ENCODE results near the gene RAET1G. TPM values are rescaled to one million over a fixed set of nuclear protein-coding genes. Genes with fewer than 3 reads are reported as not detected.

The RAET1G gene
- total RNA-seq, 1 experiment from 2014 or later: 0.45 TPM

GRCh38 chr6:149964308-149965193 lies 41.6 kb upstream of the RAET1G start:
- Histone ChIP-seq H3K27me3 (replicated peaks; ENCODE audit: insufficient read depth, low read depth, low read length, poor library complexity) (peaks cover 18% of the 10 kb centered on the region), H3K9me3 (ENCODE audit: low read depth, low read length, poor library complexity, severe bottlenecking) (no peaks in the 10 kb centered on the region), H3K4me1 (ENCODE audit: insufficient read depth, low read length, poor library complexity, severe bottlenecking) (peaks cover 7% of the 10 kb centered on the region), H3K4me3 (ENCODE audit: low read depth, low read length, poor library complexity, severe bottlenecking) (peak overlapping the region; percentile 56), H3K36me3 (ENCODE audit: insufficient read depth, low read length, poor library complexity, severe bottlenecking) (no peaks in the 10 kb centered on the region), H3K27ac (ENCODE audit: low read depth, low read length, poor library complexity, severe bottlenecking) (no peak overlapping the region)
- DNase-seq (ENCODE audit: low spot score): peak; percentile 14
- TF ChIP-seq CTCF (conservative IDR thresholded peaks at IDR 0.05; ENCODE audit: low read depth, low read length): no peak
- TF ChIP-seq EZH2 (IDR thresholded peaks at IDR 0.05; ENCODE audit: borderline replicate concordance, low read depth, low read length, poor library complexity, severe bottlenecking): peak; percentile 55
- CTCF ChIA-PET: no interaction called here
- POLR2A ChIA-PET (ENCODE audit: low non-redundant PET): no interaction called here
- intact Hi-C loops (cut with micrococcal nuclease; ENCODE audit: unreplicated experiment): no loop called here
- BruUV-seq (replicated peaks): no TSS peak

GRCh38 chr6:149963462-149964307 lies 40.8 kb upstream of the RAET1G start, which contains the start of gene ULBP1:
TSS of gene ULBP1 (plus strand) at chr6:149963943. CDS start at chr6:149964050, 107 bp downstream.
- no TSS peak for BruUV-seq (replicated peaks)
- peak within 1 kb of the TSS; percentile 87 for H3K27ac ChIP-seq (ENCODE audit: low read depth, low read length, poor library complexity, severe bottlenecking)
- intact Hi-C loops (cut with micrococcal nuclease; ENCODE audit: unreplicated experiment): no loop called here
- no peaks in the 10 kb centered on the region for H3K36me3 ChIP-seq (ENCODE audit: insufficient read depth, low read length, poor library complexity, severe bottlenecking)
- H3K27me3 ChIP-seq (replicated peaks; ENCODE audit: insufficient read depth, low read depth, low read length, poor library complexity): peaks cover 18% of the 10 kb centered on the region
- TF ChIP-seq CTCF (conservative IDR thresholded peaks at IDR 0.05; ENCODE audit: low read depth, low read length) (0 out of 2 replicates have a peak, but pooled peaks have one; percentile 17), EZH2 (IDR thresholded peaks at IDR 0.05; ENCODE audit: borderline replicate concordance, low read depth, low read length, poor library complexity, severe bottlenecking) (no peak)
- no peaks in the 10 kb centered on the region for H3K9me3 ChIP-seq (ENCODE audit: low read depth, low read length, poor library complexity, severe bottlenecking)
- H3K4me1 ChIP-seq (ENCODE audit: insufficient read depth, low read length, poor library complexity, severe bottlenecking): peaks cover 7% of the 10 kb centered on the region
- ChIA-PET POLR2A (ENCODE audit: low non-redundant PET) (no interaction called here), CTCF (no interaction called here)
- peak; percentile 96 for DNase-seq (ENCODE audit: low spot score)
- peak within 1 kb of the TSS; percentile 56 for H3K4me3 ChIP-seq (ENCODE audit: low read depth, low read length, poor library complexity, severe bottlenecking)

- POLR2A ChIA-PET (ENCODE audit: low non-redundant PET): no interaction called here
- CTCF ChIA-PET: no interaction called here
- Histone ChIP-seq H3K27me3 (replicated peaks; ENCODE audit: insufficient read depth, low read depth, low read length, poor library complexity) (peaks cover 18% of the 10 kb centered on the region), H3K4me1 (ENCODE audit: insufficient read depth, low read length, poor library complexity, severe bottlenecking) (peaks cover 7% of the 10 kb centered on the region), H3K36me3 (ENCODE audit: insufficient read depth, low read length, poor library complexity, severe bottlenecking) (no peaks in the 10 kb centered on the region), H3K27ac (ENCODE audit: low read depth, low read length, poor library complexity, severe bottlenecking) (peak overlapping the region; percentile 87), H3K4me3 (ENCODE audit: low read depth, low read length, poor library complexity, severe bottlenecking) (peak overlapping the region; percentile 56), H3K9me3 (ENCODE audit: low read depth, low read length, poor library complexity, severe bottlenecking) (no peaks in the 10 kb centered on the region)
- peak; percentile 67 for DNase-seq (ENCODE audit: low spot score)
- BruUV-seq (replicated peaks): no TSS peak
- intact Hi-C loops (cut with micrococcal nuclease; ENCODE audit: unreplicated experiment): no loop called here
- TF ChIP-seq CTCF (conservative IDR thresholded peaks at IDR 0.05; ENCODE audit: low read depth, low read length) (no peak), EZH2 (IDR thresholded peaks at IDR 0.05; ENCODE audit: borderline replicate concordance, low read depth, low read length, poor library complexity, severe bottlenecking) (no peak)
Observed at GRCh38 chr6:149963212-149963461, 40.2 kb upstream of the RAET1G start.
